Psoas muscle (tissue), 8 donors: ENCODE results near the gene CPEB2. TPM values are rescaled to one million over a fixed set of nuclear protein-coding genes. Genes with fewer than 3 reads are reported as not detected.

Experiments used
- ATAC-seq, 4 donors: fragments of 200-7000 bp; cut with Tn5 transposase; one replicate each; pipeline ENCODE4 v1.9.1; 2020; ENCODE audit warnings: moderate library complexity in 3 of 4, mild to moderate bottlenecking in 2 of 4
- DNase-seq, 2 donors: peaks; one replicate each; pipeline ENCODE4 v3.0.0-alpha.2; 2020
- H3K27ac ChIP-seq: fragments of 200-600 bp; one replicate; pipeline ENCODE4 v1.8.0; 2022
- H3K27me3 ChIP-seq, 3 donors: fragments of 200-600 bp in 1 of 3; one replicate each; pipeline versions ENCODE4 v1.6.1 to v1.8.0; 2013 to 2022; ENCODE audit warnings: low read length in 2 of 3, mild to moderate bottlenecking in 2 of 3, moderate library complexity in 1 of 3; ENCODE audit not compliant: insufficient read depth in 3 of 3
- H3K36me3 ChIP-seq, 2 donors: fragments of 200-600 bp in 1 of 2; one replicate each; pipeline versions ENCODE4 v1.6.1 to v1.8.0; 2013 to 2022; ENCODE audit warnings: low read depth in 1 of 2, mild to moderate bottlenecking in 1 of 2, moderate library complexity in 1 of 2; ENCODE audit not compliant: insufficient read depth in 1 of 2
- H3K4me1 ChIP-seq: fragments of 200-600 bp; one replicate; pipeline ENCODE4 v1.8.0; 2022
- H3K4me3 ChIP-seq: fragments of 200-600 bp; one replicate; pipeline ENCODE4 v1.8.0; 2022; ENCODE audit warnings: mild to moderate bottlenecking
- H3K9me3 ChIP-seq: fragments of 200-600 bp; one replicate; pipeline ENCODE4 v1.8.0; 2022
- WGBS, 3 donors: extraction: QIAGEN DNeasy Blood & Tissue Kit; methylation state at CpG; one replicate each; pipeline versions ENCODE4 v1.1.6 to v1.1.7; 2013; 5-methylcytosine and 5-hydroxymethylcytosine counted together
- intact Hi-C, 2 donors: fragments of 100-400 bp; cut with DNase I; formaldehyde crosslinking; loops; one replicate each; pipeline versions ENCODE4 v1.11.0 to v1.14.2; 2022
- polyA plus RNA-seq, 3 donors: library from polyadenylated mRNA; stranded (reverse); fragments of 200-250 nt; gene quantifications; one replicate each; pipeline ENCODE4 v1.2.3, GENCODE V29; 2013
- total RNA-seq, 4 donors: library from RNA; stranded (reverse); fragmentation: NEBNext Ultra II Directional in 2 of 4; extraction: Animal tissue kit (Norgen Biotek cat#: 25700) in 2 of 4; gene quantifications; one replicate each; pipeline versions ENCODE4 v1.2.1 to v1.2.4, GENCODE V29; 2021 to 2023
- TF ChIP-seq, protein P1 (sequence below): fragments of 200-600 bp; IDR thresholded peaks from one replicate; pipeline ENCODE4 v1.8.0; 2022; ENCODE audit warnings: antibody characterized with exemption
- donor health status: healthy with polysubstance abuse.
- donor health status: DM: no; HTN: no; CAD: no; lungs with moderate emphysema.
- donor health status: Bipolar disorder and iron deficiency.
- donor health status: healthy.
- donor health status: DM: yes; HTN: yes; CAD: no.
- donor health status: DM: no; HTN: no; CAD: no.
- donor health status: DM: no; HTN: no; CAD: no.
- donor health status: DM: yes; HTN: yes; CAD: no.

Gene CPEB2
- total and polyA plus RNA-seq, 7 donors: 2.5 to 14.0 (median 6.0) TPM

DNA sequence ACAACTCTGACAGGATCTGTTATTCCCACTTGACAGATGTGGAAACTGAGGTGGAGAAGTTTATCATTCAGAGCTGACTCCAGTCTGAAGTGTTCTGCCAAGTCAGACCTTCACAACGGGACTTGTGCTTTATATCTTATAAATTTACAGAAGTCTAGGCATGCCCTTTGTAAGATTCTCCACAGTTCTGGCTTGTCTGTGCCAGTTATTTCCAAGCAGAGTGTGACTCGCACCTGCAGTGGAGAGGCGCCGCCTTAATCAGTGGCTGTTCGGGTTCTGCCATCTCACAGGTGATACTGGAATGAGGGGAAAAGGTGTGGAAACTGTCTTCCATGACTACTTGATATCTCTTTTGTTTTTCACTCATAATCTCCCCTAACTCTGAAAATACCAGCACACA, 63.2 kb downstream of the CPEB2 start:
- Histone ChIP-seq H3K9me3 (no peaks in the 10 kb centered on the region), H3K27ac (no peak overlapping the region), H3K36me3 (peaks cover 3 to 67% of the 10 kb centered on the region in 2 donors), H3K4me3 (no peak overlapping the region), H3K27me3 (no peaks in the 10 kb centered on the region), H3K4me1 (no peaks in the 10 kb centered on the region)
- no peak for ATAC-seq
- DNase-seq: no peak
- TF ChIP-seq, protein P1, sequence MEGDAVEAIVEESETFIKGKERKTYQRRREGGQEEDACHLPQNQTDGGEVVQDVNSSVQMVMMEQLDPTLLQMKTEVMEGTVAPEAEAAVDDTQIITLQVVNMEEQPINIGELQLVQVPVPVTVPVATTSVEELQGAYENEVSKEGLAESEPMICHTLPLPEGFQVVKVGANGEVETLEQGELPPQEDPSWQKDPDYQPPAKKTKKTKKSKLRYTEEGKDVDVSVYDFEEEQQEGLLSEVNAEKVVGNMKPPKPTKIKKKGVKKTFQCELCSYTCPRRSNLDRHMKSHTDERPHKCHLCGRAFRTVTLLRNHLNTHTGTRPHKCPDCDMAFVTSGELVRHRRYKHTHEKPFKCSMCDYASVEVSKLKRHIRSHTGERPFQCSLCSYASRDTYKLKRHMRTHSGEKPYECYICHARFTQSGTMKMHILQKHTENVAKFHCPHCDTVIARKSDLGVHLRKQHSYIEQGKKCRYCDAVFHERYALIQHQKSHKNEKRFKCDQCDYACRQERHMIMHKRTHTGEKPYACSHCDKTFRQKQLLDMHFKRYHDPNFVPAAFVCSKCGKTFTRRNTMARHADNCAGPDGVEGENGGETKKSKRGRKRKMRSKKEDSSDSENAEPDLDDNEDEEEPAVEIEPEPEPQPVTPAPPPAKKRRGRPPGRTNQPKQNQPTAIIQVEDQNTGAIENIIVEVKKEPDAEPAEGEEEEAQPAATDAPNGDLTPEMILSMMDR: no peak
- 82 to 88% (median 86%) methylated on average over 5 of the region's 5 CpGs for WGBS, 3 donors
- intact Hi-C loops: no loop called here

DNA sequence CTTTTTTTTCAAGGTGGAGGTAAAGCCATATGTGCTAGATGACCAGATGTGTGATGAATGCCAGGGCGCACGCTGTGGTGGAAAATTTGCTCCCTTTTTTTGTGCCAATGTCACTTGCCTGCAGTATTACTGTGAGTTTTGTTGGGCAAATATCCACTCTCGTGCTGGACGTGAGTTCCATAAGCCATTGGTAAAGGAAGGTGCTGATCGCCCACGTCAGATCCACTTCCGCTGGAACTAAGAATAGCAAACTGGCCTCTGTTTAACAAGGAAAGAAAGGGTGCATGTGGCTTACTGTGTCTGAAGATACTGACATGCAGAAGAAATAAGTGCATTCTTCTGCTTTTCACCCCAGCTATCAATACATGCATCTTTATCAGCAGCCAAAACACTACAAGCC, 63.9 kb downstream of the CPEB2 start:
- intact Hi-C loops: no loop called here

DNA sequence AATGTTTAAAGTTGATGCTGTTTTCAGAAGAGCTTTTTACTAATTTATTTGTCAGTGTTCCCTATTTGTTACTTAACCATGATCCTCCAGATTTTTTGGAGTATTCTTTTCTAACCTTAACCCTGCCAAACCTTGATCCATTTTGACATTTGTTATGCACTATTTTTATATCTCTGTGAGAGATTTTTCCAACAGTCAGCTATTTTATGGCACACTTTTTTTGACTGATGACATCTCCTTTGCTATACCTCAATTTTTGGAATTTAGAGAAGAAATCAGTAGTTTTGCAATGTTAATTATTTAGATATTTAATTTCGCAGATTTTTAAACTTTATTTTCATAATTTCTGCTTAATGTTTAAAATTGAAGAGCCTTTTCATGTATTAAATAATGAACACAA, 66.0 kb downstream of the CPEB2 start:
- Histone ChIP-seq H3K36me3 (peaks cover 0 to 42% of the 10 kb centered on the region in 2 donors), H3K4me3 (no peak overlapping the region), H3K4me1 (no peaks in the 10 kb centered on the region), H3K27ac (no peak overlapping the region), H3K9me3 (no peaks in the 10 kb centered on the region), H3K27me3 (no peaks in the 10 kb centered on the region)
- WGBS, 3 donors: 95 to 98% (median 97%) methylated on average over 1 of the region's 1 CpG
- DNase-seq (no peak), ATAC-seq (no peak)
- TF ChIP-seq, protein P1: no peak
- intact Hi-C loops: no loop called here

More for the DNA sequence above, 63.9 kb downstream of the CPEB2 start:
- TF ChIP-seq, protein P1: no peak
- Histone ChIP-seq H3K36me3 (peaks cover 3 to 63% of the 10 kb centered on the region in 2 donors), H3K9me3 (no peaks in the 10 kb centered on the region), H3K27me3 (no peaks in the 10 kb centered on the region), H3K4me3 (no peak overlapping the region), H3K4me1 (no peaks in the 10 kb centered on the region), H3K27ac (no peak overlapping the region)
- WGBS, 3 donors: 82 to 89% (median 84%) methylated on average over 7 of the region's 7 CpGs
- ATAC-seq: no peak
- DNase-seq: no peak

DNA sequence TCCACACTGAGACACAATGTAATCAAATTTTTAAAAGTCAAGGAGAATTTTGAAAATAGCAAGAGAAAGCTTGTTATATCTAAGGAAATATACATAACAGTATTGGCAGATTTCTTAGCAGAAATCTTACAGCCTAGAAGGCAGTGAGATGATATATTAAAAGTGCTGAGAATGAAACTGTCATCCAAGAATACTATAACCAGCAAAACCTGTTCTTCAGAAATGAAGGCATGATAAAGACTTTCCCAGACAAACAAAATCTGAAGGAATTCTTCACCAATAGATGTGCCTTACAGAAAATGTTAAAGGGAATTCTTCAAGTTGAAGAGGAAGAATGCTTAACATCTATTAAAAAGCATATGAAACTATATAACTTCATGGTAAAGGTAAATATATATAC, 73.6 kb downstream of the CPEB2 start:
- ATAC-seq (no peak), DNase-seq (no peak)
- H3K27ac ChIP-seq: no peak overlapping the region
- H3K27me3 ChIP-seq: no peaks in the 10 kb centered on the region
- H3K4me1 ChIP-seq: no peaks in the 10 kb centered on the region
- intact Hi-C loops: no loop called here
- TF ChIP-seq, protein P1: no peak
- H3K36me3 ChIP-seq: no peaks in the 10 kb centered on the region
- no peak overlapping the region for H3K4me3 ChIP-seq
- H3K9me3 ChIP-seq: peaks cover 9% of the 10 kb centered on the region

DNA sequence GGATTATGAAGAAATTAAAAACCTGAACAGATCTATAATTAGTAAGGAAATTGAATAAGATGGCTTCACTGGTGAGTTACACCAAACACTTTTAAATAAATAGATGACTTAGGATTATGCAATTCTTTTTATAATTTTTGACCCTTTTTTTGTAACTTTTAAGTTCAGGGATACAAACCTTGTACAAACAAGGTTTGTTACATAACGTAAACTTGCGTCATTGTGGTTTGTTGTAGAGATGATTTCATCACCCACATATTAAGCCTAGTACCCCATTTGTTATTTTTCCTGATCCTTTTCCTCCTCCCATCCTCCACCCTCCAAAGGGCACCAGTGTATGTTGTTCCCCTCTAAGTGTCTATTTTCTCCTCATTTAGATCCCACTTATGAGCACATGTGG, 75.7 kb downstream of the CPEB2 start:
- H3K36me3 ChIP-seq: no peaks in the 10 kb centered on the region
- peaks cover 9% of the 10 kb centered on the region for H3K9me3 ChIP-seq
- no peaks in the 10 kb centered on the region for H3K4me1 ChIP-seq
- DNase-seq (no peak), ATAC-seq (no peak)
- TF ChIP-seq, protein P1: no peak
- H3K27me3 ChIP-seq: no peaks in the 10 kb centered on the region
- intact Hi-C loops: no loop called here
- H3K27ac ChIP-seq: no peak overlapping the region
- 81 to 91% (median 84%) methylated on average over 2 of the region's 2 CpGs for WGBS, 3 donors
- H3K4me3 ChIP-seq: no peak overlapping the region
